GM23338 (cell line): ENCODE data around the gene GSN. TPM values are rescaled to one million over a fixed set of nuclear protein-coding genes. Genes with fewer than 3 reads are reported as not detected.
A peak's percentile ranks its signal among the peaks of the same experiment; 100 is the strongest.

Experiments used
- ATAC-seq: fragments of 200-7000 bp; cut with Tn5 transposase; 3 replicates; pipeline ENCODE4 v1.9.1; 2020
- DNase-seq: peaks from one replicate; pipeline ENCODE4 v3.0.0-alpha.2; 2015; ENCODE audit warnings: low spot score
- H2AFZ ChIP-seq: fragments of 200-600 bp; sonication (generic); 2 replicates; pipeline ENCODE4 v1.8.0; 2016; ENCODE audit warnings: antibody characterized with exemption, mild to moderate bottlenecking, moderate library complexity
- H3F3A ChIP-seq: fragments of 200-600 bp; sonication (generic); replicated peaks from 2 replicates; pipeline ENCODE4 v1.8.0; 2017; ENCODE audit warnings: antibody characterized with exemption, mixed run types, low read depth
- H3K27ac ChIP-seq: fragments of 200-600 bp; sonication (generic); 2 replicates; pipeline ENCODE4 v1.6.1; 2016; ENCODE audit warnings: low read depth
- H3K27me3 ChIP-seq: fragments of 200-600 bp; sonication (generic); 2 replicates; pipeline ENCODE4 v1.8.0; 2016; ENCODE audit warnings: mild to moderate bottlenecking, mixed run types, moderate library complexity; ENCODE audit not compliant: insufficient read depth
- H3K36me3 ChIP-seq: fragments of 200-600 bp; sonication (generic); 2 replicates; pipeline ENCODE4 v1.8.0; 2016; ENCODE audit warnings: mild to moderate bottlenecking; ENCODE audit not compliant: insufficient read depth
- H3K4me1 ChIP-seq: fragments of 200-600 bp; sonication (generic); 2 replicates; pipeline ENCODE4 v1.8.0; 2016; ENCODE audit warnings: mild to moderate bottlenecking, moderate library complexity; ENCODE audit not compliant: insufficient read depth
- H3K4me2 ChIP-seq: fragments of 200-600 bp; sonication (generic); 2 replicates; pipeline ENCODE4 v1.7.1; 2017; ENCODE audit warnings: mixed run types
- H3K4me3 ChIP-seq: fragments of 200-600 bp; sonication (generic); 2 replicates; pipeline ENCODE4 v1.6.1; 2016; ENCODE audit warnings: mixed run types
- H3K79me2 ChIP-seq: fragments of 200-600 bp; sonication (generic); replicated peaks from 2 replicates; pipeline ENCODE4 v1.8.0; 2017; ENCODE audit warnings: mild to moderate bottlenecking; ENCODE audit not compliant: insufficient read depth
- H3K9me2 ChIP-seq: fragments of 200-600 bp; sonication (generic); 2 replicates; pipeline ENCODE4 v1.8.0; 2017; ENCODE audit not compliant: insufficient read depth
- H4K20me1 ChIP-seq: fragments of 200-600 bp; sonication (generic); replicated peaks from 2 replicates; pipeline ENCODE4 v1.8.0; 2017; ENCODE audit warnings: mild to moderate bottlenecking; ENCODE audit not compliant: insufficient read depth
- H3K27ac Mint-ChIP-seq: 2 replicates; pipeline ENCODE4 v1.8.0; 2020; ENCODE audit warnings: inconsistent platforms, mild to moderate bottlenecking, moderate library complexity, mixed read lengths
- H3K27me3 Mint-ChIP-seq: 3 replicates; pipeline ENCODE4 v1.8.0; 2022; ENCODE audit warnings: low read depth, mild to moderate bottlenecking, moderate library complexity, mixed read lengths, inconsistent platforms; ENCODE audit not compliant: insufficient read depth, poor library complexity
- H3K36me3 Mint-ChIP-seq: 3 replicates; pipeline ENCODE4 v1.8.0; 2021; ENCODE audit warnings: low read depth, mild to moderate bottlenecking, inconsistent platforms, moderate library complexity, mixed read lengths
- H3K4me1 Mint-ChIP-seq: 3 replicates; pipeline ENCODE4 v1.8.0; 2020; ENCODE audit warnings: mild to moderate bottlenecking, inconsistent platforms, mixed read lengths
- H3K4me3 Mint-ChIP-seq: 3 replicates; pipeline ENCODE4 v1.8.0; 2021; ENCODE audit warnings: moderate library complexity, mild to moderate bottlenecking, inconsistent platforms, mixed read lengths
- H3K9me3 Mint-ChIP-seq: 3 replicates; pipeline ENCODE4 v1.8.0; 2020; ENCODE audit warnings: moderate library complexity, mild to moderate bottlenecking, inconsistent platforms, mixed read lengths
- EZH2 ChIP-seq: fragments of 200-600 bp; sonication (generic); IDR thresholded peaks from one replicate; pipeline ENCODE4 v1.8.0; 2017; ENCODE audit warnings: antibody characterized with exemption, mild to moderate bottlenecking, low read depth; ENCODE audit not compliant: unreplicated experiment
- EZH2phosphoT487 ChIP-seq: fragments of 200-600 bp; sonication (generic); IDR thresholded peaks from one replicate; pipeline ENCODE4 v1.8.1; 2018; ENCODE audit warnings: antibody characterized with exemption; ENCODE audit not compliant: unreplicated experiment
- JUNB ChIP-seq: IDR thresholded peaks from one replicate; pipeline ENCODE4 v1.6.1; 2016; ENCODE audit warnings: antibody characterized with exemption; ENCODE audit not compliant: unreplicated experiment
- NANOG ChIP-seq: IDR thresholded peaks from 2 replicates; pipeline ENCODE4 v1.6.1; 2016; ENCODE audit warnings: antibody characterized with exemption, borderline replicate concordance
- POLR2AphosphoS5 ChIP-seq: IDR thresholded peaks from 2 replicates; pipeline ENCODE4 v1.6.1; 2016; ENCODE audit warnings: antibody characterized with exemption, low read depth
- STAT1 ChIP-seq: IDR thresholded peaks from one replicate; pipeline ENCODE4 v1.6.1; 2016; ENCODE audit warnings: antibody characterized with exemption; ENCODE audit not compliant: unreplicated experiment
- ZNF114 ChIP-seq: fragments of 250-450 bp; sonication (Bioruptor Pico); IDR thresholded peaks from 2 replicates; pipeline ENCODE4 v1.5.0; 2020; ENCODE audit warnings: mild to moderate bottlenecking, moderate library complexity
- ZNF331 ChIP-seq: fragments of 250-450 bp; sonication (Bioruptor Pico); IDR thresholded peaks from 2 replicates; pipeline ENCODE4 v1.5.0; 2020; ENCODE audit warnings: low read depth, mild to moderate bottlenecking, moderate library complexity
- polyA plus RNA-seq: library from polyadenylated mRNA; unstranded; fragments of >200 nt; fragmentation: Nextera tagmentation; extraction: Ambion mirVana; gene quantifications from 2 replicates; pipeline ENCODE4 v1.2.1, GENCODE V29; 2016
- total RNA-seq: library from RNA; depleted of rRNA; stranded (reverse); fragments of >200 nt; shearing (Covaris generic); gene quantifications from 2 replicates; pipeline ENCODE4 v1.2.3, GENCODE V29; 2014
- TF ChIP-seq, protein P1 (sequence below), 2 experiments: fragments of 200-600 bp in 1 of 2; sonication (generic) in 1 of 2; conservative IDR thresholded peaks; 2 replicates each; pipeline versions ENCODE4 v1.5.1 to v1.6.1; 2016 to 2017; ENCODE audit warnings: antibody characterized with exemption in 2 of 2, low read depth in 2 of 2, mild to moderate bottlenecking in 2 of 2, moderate library complexity in 1 of 2
- TF ChIP-seq, protein P2 (sequence below): IDR thresholded peaks from 2 replicates; pipeline ENCODE4 v1.6.1; 2016; ENCODE audit warnings: antibody characterized with exemption
- TF ChIP-seq, protein P3 (sequence below): IDR thresholded peaks from one replicate; pipeline ENCODE4 v1.6.1; 2018; ENCODE audit warnings: antibody characterized with exemption; ENCODE audit not compliant: unreplicated experiment

Gene GSN
- total and polyA plus RNA-seq, 2 experiments from 2014 or later = 30.2 to 85.7 TPM

DNA sequence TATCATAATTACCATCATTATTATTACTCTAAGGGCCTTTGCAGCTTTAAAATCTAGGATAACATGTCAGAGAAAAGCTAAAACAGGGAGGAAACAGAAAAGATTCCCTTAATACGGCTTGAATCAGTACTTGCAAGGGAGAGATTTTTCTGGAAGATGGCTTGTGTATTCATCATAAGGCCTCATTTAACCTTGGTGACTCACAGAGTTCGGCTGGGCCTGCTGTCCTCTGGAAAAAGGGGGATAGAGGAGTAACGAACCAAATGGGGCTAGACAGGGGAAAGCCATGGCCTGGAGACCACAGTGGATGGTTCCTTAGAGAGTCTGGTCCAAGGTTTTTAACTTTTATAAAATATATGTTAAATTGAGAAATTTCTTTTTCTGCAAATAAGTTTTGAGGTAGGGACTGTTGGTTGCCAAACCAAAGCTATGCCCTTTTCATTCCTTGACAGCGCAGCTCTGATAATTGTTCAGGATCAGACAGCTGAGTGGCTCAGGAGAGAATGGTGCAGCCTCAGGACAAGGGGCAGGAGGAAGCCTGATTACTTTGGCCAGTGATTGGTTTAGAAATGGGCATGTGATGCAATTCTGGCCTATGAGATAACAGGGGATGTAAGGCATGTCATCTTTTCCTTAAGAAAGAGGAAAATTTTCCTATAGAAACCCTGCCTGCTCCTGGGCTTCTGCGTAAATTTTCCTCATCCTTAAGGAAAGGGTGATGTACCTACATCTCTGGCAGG lies 25.6 kb upstream of the GSN start (continued):
- TF ChIP-seq STAT1 = no peak
- TF ChIP-seq, protein P1, sequence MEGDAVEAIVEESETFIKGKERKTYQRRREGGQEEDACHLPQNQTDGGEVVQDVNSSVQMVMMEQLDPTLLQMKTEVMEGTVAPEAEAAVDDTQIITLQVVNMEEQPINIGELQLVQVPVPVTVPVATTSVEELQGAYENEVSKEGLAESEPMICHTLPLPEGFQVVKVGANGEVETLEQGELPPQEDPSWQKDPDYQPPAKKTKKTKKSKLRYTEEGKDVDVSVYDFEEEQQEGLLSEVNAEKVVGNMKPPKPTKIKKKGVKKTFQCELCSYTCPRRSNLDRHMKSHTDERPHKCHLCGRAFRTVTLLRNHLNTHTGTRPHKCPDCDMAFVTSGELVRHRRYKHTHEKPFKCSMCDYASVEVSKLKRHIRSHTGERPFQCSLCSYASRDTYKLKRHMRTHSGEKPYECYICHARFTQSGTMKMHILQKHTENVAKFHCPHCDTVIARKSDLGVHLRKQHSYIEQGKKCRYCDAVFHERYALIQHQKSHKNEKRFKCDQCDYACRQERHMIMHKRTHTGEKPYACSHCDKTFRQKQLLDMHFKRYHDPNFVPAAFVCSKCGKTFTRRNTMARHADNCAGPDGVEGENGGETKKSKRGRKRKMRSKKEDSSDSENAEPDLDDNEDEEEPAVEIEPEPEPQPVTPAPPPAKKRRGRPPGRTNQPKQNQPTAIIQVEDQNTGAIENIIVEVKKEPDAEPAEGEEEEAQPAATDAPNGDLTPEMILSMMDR (conservative IDR thresholded peaks at IDR 0.05; ENCODE audit: low read depth in 2 of 2) = no peak

DNA sequence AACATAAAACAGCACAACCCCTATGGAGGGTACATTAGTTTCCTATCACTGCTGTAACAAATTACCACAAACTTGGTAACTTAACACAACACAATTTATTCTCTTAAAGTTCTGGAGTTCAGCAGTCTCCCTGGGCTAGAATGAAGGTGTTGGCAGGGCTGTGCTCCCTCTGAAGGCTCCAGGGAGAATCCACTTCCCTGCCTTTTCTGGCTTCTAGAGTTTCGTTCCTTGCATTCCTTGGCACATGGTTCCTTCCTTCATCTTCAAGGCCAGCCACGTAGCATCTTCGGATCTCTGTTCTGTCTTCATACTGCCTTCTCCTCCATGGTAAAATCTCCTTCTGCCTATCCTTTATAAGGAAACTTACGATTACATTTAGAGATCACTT lies 25.0 kb upstream of the GSN start:
- H3K4me3 ChIP-seq = no peak overlapping the region
- no peak overlapping the region for H3K4me3 Mint-ChIP-seq
- TF ChIP-seq STAT1 (no peak), JUNB (no peak), NANOG (no peak), ZNF331 (CRISPR knock-in tag) (no peak), EZH2phosphoT487 (no peak), ZNF114 (CRISPR knock-in tag) (no peak), POLR2AphosphoS5 (no peak), EZH2 (no peak)
- TF ChIP-seq, protein P1 (conservative IDR thresholded peaks at IDR 0.05; ENCODE audit: low read depth in 2 of 2) = no peak
- TF ChIP-seq, protein P2, sequence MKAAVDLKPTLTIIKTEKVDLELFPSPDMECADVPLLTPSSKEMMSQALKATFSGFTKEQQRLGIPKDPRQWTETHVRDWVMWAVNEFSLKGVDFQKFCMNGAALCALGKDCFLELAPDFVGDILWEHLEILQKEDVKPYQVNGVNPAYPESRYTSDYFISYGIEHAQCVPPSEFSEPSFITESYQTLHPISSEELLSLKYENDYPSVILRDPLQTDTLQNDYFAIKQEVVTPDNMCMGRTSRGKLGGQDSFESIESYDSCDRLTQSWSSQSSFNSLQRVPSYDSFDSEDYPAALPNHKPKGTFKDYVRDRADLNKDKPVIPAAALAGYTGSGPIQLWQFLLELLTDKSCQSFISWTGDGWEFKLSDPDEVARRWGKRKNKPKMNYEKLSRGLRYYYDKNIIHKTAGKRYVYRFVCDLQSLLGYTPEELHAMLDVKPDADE = no peak
- TF ChIP-seq, protein P3, sequence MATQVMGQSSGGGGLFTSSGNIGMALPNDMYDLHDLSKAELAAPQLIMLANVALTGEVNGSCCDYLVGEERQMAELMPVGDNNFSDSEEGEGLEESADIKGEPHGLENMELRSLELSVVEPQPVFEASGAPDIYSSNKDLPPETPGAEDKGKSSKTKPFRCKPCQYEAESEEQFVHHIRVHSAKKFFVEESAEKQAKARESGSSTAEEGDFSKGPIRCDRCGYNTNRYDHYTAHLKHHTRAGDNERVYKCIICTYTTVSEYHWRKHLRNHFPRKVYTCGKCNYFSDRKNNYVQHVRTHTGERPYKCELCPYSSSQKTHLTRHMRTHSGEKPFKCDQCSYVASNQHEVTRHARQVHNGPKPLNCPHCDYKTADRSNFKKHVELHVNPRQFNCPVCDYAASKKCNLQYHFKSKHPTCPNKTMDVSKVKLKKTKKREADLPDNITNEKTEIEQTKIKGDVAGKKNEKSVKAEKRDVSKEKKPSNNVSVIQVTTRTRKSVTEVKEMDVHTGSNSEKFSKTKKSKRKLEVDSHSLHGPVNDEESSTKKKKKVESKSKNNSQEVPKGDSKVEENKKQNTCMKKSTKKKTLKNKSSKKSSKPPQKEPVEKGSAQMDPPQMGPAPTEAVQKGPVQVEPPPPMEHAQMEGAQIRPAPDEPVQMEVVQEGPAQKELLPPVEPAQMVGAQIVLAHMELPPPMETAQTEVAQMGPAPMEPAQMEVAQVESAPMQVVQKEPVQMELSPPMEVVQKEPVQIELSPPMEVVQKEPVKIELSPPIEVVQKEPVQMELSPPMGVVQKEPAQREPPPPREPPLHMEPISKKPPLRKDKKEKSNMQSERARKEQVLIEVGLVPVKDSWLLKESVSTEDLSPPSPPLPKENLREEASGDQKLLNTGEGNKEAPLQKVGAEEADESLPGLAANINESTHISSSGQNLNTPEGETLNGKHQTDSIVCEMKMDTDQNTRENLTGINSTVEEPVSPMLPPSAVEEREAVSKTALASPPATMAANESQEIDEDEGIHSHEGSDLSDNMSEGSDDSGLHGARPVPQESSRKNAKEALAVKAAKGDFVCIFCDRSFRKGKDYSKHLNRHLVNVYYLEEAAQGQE = no peak

More for the DNA sequence above, 25.0 kb upstream of the GSN start:
- Mint-ChIP-seq H3K36me3 (no peaks in the 10 kb centered on the region; the same call in 1 of the 3 replicates), H3K27ac (no peak overlapping the region), H3K4me1 (peaks cover 9% of the 10 kb centered on the region), H3K9me3 (peaks cover 14% of the 10 kb centered on the region), H3K27me3 (peaks cover 1% of the 10 kb centered on the region)
- Histone ChIP-seq H3K4me2 (no peak overlapping the region), H3K9me2 (peaks cover 21% of the 10 kb centered on the region; the same call in 1 of the 2 replicates), H3K27me3 (no peaks in the 10 kb centered on the region), H4K20me1 (no peaks in the 10 kb centered on the region), H3K36me3 (no peaks in the 10 kb centered on the region), H3K4me1 (no peaks in the 10 kb centered on the region), H2AFZ (0 out of 2 replicates have a peak overlapping the region, but pooled peaks have one; percentile 49), H3F3A (no peaks in the 10 kb centered on the region), H3K79me2 (no peaks in the 10 kb centered on the region), H3K27ac (no peak overlapping the region)
- DNase-seq (no peak), ATAC-seq (no peak)
